ENCODE measurements around the gene TFF3.

TFF3 gene

DNA sequence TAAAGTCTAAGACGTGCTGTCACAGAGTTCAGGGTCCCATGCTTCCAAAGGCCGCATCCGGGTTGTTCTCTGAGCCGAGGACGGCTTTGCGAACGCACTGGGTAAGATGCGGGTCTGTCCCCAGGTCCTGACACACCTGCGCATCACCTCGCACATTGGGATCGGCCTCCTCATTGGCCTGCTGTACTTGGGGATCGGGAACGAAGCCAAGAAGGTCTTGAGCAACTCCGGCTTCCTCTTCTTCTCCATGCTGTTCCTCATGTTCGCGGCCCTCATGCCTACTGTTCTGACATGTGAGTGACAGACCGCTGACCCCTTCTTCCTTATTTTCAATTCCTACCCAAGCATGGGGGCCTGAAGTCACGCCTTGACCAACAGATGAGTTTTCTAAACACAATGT is 25.3 kb downstream of the TFF3 start:
- no peak for DNase-seq (ENCODE audit: low read depth)

DNA sequence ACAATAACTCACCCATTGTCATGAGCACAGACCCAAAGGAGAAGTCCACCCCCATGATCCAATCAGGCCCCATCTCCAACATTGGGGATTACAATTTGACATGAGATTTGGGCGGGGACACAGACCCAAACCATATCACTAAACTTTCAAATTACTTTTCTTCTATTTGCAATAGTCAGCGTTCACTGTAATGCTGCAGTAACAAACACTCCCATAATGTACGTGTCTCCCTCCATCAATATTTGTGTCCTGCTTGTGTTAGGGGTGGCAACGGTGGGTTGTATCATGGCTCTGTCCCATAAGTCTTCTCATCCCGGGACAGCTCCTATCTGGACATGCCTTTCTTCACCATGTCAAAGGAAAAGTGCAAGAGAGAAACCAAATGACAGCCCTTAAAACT is 26.2 kb downstream of the TFF3 start:
- DNase-seq (ENCODE audit: low read depth): no peak

DNA sequence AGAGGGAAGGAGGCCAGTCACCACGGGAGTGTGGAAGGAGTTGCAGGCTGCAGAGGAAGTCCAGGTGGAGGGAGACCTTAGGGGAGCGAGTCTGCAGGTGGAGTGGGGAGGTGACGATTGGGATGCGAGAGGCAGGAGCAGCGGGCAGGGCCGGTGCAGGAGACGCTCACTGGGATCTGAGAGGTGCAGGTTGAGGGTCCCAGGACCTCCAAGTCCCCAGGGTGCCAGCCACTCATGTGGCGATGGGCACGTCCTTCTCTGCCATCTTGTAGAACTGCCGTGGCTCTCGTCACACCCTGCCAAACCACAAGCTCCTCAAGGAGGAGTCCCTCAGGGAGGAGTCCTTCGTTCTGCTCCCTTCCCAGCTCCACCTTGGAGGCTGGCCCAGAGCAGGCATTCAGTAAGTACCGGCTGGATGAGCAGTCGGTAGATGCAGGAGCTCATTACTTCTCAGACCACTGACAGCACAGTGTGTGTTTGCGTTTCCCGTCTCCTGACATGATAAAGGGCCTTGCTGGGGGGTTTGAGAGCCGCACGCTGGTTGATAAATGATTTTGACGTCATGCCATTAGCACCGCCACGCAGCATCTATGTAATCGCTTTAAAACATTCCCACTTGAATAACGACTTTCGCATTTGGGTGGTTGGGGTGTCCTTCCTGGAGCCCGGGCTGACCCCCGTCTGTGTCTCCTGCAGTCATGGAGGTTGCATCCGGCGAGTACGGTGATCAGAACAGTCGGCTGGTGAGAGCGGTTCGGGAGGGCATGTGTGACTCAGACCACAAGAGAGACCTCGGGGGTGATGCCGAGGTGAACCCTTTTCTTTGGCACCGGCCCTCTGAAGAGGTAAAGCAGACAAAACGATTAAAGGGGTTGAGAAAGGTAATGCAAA is 27.8 kb downstream of the TFF3 start:
- no peak for DNase-seq (ENCODE audit: low read depth)

GRCh38 chr21:42286416-42286815 is 28.8 kb downstream of the TFF3 start:
- DNase-seq (ENCODE audit: low read depth): no peak

DNA sequence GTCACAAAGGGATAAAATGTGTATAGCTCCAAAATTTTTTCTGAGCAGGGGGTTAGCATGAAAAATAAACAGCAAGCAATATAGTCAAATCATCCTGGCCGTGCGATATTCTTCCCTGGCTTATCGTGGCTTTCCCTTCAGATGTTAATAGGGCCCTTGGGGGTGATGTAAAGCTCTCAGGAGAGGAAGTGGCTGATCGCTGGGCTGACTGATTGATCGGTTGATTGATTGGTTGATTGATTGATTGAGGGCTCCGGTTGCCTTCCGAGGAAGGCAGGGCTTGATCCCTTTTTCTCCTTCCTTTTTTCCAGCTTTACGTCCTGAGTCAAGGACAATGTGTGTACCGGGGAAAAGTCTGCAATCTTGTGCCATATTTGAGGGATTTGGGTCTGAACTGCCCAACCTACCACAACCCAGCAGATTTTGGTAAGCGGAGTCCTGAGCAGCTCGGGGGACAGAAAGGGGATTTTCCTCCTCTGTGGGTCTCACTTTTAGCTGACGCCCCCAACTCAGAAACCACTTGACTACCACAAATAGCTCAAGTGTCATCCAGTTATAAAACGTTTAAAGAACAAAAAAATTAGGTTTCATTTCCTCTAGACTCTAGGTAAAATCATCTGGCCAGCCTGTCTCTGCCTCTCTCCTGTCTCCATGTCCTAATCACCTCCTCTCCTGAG is 29.5 kb downstream of the TFF3 start:
- DNase-seq (ENCODE audit: low read depth): no peak

DNA sequence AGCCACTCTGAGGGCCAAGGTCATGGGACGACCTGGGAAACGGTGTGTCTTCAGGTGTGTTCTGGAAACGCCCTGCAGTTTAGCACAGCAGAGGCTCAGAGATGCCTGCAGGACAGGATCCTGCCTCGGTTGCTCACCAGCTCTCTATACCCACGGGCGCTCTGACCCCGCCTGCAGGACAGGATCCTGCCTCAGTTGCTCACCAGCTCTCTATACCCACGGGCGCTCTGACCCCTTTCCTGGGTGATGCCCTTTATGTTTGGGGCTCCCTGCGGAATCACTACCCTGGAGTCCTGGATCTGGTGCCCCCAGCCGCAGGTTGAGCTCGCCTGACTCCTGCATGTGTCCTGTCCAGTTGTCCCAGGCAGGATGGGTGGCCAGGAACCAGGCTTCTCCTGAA is 32.5 kb downstream of the TFF3 start:
- DNase-seq (ENCODE audit: low read depth): no peak

- no peak for DNase-seq (ENCODE audit: low read depth)
Observed at GRCh38 chr21:42282021-42282420, 33.2 kb downstream of the TFF3 start.

GRCh38 chr21:42281181-42281680 is 34.0 kb downstream of the TFF3 start:
- DNase-seq (ENCODE audit: low read depth): no peak

DNA sequence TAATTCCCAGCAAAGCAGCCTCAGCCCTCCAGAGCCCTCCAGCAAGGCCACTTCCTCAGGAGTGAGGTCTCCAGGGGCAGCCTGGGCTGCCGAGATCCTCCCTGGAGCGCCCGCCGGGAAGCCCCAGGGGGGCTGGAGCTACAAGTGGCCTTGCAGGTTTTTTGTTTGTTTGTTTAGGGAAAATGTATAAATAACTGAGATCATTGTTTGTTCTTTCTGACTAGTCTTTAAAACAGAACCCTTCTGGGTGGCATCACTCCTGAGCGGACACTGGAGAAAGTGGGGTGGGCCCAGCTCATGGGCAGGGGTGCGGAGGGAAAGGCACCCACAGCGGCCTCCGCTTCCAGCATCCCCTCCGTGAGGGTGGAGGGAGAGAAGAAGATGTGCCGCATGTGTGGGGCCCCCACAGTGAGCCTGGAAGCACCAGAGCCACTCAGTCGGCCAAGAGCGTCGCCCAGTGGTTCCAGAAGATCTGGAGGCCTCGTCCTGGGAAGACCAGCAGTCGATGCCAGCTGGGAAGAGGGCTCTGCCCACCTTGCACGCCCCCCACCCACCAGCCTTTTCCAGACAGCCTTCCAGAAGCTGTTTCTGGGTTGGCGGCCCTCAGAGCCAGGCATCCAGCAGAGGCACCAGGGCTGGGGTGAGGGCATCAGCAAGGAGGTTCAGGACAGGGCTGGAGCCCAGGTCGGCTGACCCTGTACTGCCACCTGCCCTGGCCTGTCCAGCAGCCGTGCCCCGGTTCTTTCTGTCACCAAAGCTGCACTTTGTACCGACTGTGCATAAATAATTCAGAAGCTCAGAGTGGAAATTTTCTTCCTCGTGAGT is 34.6 kb downstream of the TFF3 start:
- DNase-seq (ENCODE audit: low read depth): no peak

DNA sequence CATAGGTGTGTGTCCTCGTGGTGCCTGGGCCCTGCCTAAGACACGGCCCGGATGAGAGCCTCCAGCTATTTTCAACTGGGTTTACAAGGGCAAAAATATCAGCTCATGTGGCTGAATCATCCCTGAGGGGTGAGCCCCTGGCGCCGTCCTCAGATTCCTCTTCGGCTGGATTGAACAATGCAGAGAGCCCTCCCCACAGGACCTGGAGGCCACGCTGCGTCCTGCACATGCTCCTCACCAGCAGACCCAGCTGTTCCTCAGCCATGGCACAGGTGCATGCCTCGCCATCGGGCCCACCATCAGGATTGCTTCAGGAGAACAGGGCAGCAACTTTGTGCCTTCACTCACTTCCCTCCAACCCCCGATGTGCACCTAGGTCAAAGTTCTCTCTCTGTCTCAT is 35.3 kb downstream of the TFF3 start:
- no peak for DNase-seq (ENCODE audit: low read depth)

- DNase-seq (ENCODE audit: low read depth): no peak
Observed at GRCh38 chr21:42279341-42279871, 35.8 kb downstream of the TFF3 start.

DNA sequence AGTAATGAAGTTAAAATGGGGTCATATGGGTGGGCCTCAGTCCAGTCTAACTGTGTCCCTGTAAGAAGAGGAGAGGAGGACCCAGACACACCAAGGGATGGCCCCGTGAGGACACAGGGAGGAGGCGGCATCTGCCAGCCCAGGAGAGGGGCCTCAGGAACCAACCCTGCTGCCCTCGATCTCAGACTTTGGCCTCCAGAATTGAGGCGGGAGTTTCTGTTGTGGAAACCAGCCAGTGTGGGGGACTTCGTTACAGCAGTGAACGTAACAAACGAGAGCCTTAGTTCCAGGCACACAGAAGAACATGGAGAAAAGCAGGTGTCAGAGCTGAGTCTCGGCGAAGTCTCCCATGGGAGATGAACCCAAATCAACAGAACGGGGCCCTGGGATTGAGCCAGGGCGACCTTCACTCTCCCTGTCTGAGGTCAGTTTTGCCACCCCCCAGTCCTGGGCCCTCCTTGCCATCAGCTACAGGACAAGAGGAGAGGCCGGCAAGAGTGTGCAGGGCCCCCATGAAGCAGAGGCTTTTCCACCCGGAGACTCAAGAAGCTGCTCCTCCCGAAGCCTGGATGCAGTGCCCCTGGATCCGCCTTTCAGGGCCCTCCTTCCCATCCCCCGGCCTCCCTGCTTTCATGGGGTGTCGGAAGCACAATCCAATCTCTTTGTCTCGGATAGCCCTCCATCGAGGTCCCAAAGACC is 36.6 kb downstream of the TFF3 start:
- DNase-seq (ENCODE audit: low read depth): no peak

GRCh38 chr21:42277593-42277992 is 37.6 kb downstream of the TFF3 start:
- DNase-seq (ENCODE audit: low read depth): no peak

DNA sequence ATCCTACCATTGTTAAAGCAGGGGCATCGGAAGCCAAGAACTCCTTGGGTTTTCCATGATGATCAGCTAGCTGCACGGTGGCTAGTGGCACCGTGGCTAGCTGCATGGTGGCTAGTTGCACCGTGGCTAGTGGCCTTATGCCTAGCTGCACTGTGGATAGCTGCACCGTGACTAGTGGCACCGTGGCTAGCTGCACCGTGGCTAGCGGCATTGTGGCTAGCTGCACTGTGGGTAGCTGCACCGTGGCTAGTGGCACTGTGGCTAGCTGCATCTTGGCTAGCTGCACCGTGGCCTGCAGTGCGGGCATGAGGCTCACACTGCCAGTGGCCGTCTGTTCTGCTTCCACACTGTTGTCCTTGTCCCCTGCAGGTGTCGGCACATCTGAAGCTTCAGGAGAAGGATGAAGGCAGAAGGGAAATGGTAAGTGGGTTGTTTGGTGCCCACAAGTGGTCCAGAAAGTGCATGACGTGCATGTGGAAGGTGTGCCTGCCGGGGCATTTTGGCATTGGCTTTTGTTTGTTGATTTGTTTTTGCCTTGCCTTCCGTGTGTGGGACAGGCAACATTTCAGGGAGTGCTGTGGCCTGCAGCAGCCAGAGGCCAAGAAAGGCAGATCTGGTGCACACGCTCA is 38.6 kb downstream of the TFF3 start:
- DNase-seq (ENCODE audit: low read depth): no peak

DNA sequence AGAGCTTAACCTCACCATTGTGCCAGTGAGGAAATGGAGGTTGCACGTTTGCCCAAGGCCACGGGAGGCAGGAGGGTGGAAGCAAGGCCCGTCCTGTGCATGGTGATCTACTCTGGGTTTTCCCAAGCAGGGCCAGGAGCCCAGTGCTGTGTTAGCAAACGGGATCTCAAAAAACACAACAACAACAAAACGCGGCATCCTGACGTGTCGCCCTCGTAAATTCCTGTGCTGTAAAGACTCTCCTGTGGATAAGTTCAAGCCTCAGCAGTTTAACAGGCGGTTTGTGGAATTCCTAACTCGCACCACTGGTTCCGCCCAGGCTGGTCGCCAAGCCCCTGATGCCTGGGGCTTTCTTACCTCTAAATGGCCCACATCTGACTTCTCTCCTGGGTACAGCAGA is 39.1 kb downstream of the TFF3 start:
- DNase-seq (ENCODE audit: low read depth): no peak

DNA sequence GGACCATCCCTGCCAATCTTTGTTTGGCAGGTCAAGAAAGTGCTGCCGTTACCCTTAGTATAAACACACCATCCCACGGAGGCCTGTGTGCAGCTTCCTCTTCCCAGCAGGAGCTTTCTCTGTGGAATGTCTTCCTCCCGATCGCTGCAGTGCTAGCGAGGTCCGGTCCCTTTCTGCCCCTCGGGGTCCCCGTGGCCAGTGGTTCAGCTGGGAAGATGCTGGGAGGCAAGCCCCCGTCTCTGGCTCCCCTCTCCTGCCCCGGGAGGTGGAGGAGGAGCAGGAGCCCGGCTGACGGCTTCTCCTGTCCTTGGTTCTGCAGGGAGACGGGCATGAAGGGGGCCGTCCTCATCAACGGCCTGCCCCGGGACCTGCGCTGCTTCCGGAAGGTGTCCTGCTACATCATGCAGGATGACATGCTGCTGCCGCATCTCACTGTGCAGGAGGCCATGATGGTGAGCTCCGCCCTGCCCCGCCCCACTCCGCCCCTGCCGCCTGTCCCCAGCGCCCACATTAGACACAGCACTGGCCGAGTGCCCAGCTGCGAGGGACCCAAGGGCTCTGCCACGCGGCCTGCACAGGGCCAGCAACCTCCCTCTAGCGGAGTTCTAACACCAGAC is 42.1 kb downstream of the TFF3 start:
- no peak for DNase-seq (ENCODE audit: low read depth)

DNA sequence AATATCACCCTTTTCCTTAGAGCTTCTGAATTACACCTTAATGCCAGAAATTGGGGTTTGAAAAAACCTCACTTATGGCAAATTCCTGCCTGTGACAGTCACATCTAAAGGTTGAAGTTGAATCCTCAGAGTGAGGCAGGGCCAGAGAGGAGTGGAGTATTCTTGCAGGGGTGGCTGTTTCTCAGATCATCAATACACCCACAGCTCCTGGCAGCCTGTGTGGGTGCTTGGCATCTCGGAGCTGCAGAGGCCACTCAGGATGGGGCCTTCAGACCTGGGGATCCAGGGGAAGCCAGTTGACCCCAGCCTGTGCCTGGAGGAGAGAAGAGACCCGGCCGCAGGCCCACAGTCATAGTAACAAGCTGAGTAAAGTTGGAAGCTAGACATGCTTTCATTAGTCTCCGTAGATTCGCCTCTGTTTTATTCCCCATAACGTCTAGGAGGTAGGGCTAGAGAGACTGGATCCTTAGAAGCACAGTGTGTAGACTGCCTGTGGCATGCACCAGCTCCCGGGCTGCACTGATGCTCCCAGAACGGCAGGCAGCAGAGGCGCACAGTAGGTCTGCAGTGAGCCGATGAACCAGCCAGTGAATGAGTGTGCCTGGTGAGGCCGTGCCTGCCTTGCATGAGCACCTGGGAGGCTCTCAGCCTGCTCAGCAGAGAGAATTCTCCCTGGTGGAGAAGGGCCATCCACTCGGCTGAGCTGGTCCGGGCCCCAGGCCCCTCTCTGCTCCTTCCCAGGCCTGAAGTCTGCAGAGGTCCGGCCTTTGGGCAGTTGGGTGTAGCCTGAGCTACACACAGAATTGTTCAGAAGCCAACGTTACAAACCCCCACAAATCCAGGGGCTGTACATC is 42.9 kb downstream of the TFF3 start:
- DNase-seq (ENCODE audit: low read depth): no peak

- no peak for DNase-seq (ENCODE audit: low read depth)
Observed at GRCh38 chr21:42271065-42271464, 44.1 kb downstream of the TFF3 start.

- no peak for DNase-seq (ENCODE audit: low read depth)
Observed at GRCh38 chr21:42269386-42269785, 45.8 kb downstream of the TFF3 start.

Measured in amniotic epithelial cell (primary cell).